SU-DHL-6 (cell line): ENCODE data around the gene SFXN2.

ENCODE experiments used
- H2AFZ ChIP-seq: fragments of 200-600 bp; sonication (generic); 2 replicates; pipeline ENCODE4 v1.6.1; 2014; ENCODE audit warnings: low read depth, mild to moderate bottlenecking, moderate library complexity, mixed read lengths, antibody characterized with exemption, low read length; ENCODE audit not compliant: severe bottlenecking
- H3F3A ChIP-seq: fragments of 200-600 bp; shearing (Covaris generic); 2 replicates; pipeline ENCODE4 v1.6.0; 2016; ENCODE audit warnings: antibody characterized with exemption, mild to moderate bottlenecking; ENCODE audit not compliant: insufficient read depth
- H3K27ac ChIP-seq: fragments of 200-600 bp; sonication (generic); 2 replicates; pipeline ENCODE4 v1.5.1; 2016; ENCODE audit warnings: low read depth, mild to moderate bottlenecking, low read length, moderate library complexity, mixed read lengths
- H3K27me3 ChIP-seq: fragments of 200-600 bp; sonication (generic), shearing (Covaris generic); 2 replicates; pipeline ENCODE4 v1.6.0; 2014; ENCODE audit warnings: mild to moderate bottlenecking, low read length
- H3K36me3 ChIP-seq: fragments of 200-600 bp; sonication (generic); 2 replicates; pipeline ENCODE4 v1.6.1; 2014; ENCODE audit warnings: mild to moderate bottlenecking, low read length, mixed read lengths
- H3K4me2 ChIP-seq: fragments of 300-600, 200-600 bp; shearing (Covaris generic), sonication (generic); 2 replicates; pipeline ENCODE4 v1.6.0; 2014; ENCODE audit warnings: low read length, low read depth, mild to moderate bottlenecking; ENCODE audit not compliant: poor library complexity, severe bottlenecking
- H3K4me3 ChIP-seq: fragments of 200-600 bp; sonication (generic); 2 replicates; pipeline ENCODE4 v1.5.1; 2014; ENCODE audit warnings: antibody characterized with exemption, low read length, mild to moderate bottlenecking, mixed read lengths; ENCODE audit not compliant: insufficient read depth, poor library complexity, severe bottlenecking
- H3K79me2 ChIP-seq: fragments of 200-600 bp; sonication (generic); 2 replicates; pipeline ENCODE4 v1.6.1; 2014; ENCODE audit warnings: mild to moderate bottlenecking, low read length, moderate library complexity; ENCODE audit not compliant: insufficient read depth
- H3K9ac ChIP-seq: fragments of 200-600 bp; sonication (generic); 2 replicates; pipeline ENCODE4 v1.7.0; 2014; ENCODE audit warnings: mild to moderate bottlenecking, low read length
- H3K9me2 ChIP-seq: fragments of 200-600 bp; sonication (generic); replicated peaks from 2 replicates; pipeline ENCODE4 v1.6.1; 2014; ENCODE audit warnings: low read length; ENCODE audit not compliant: insufficient read depth
- H3K9me3 ChIP-seq: fragments of 200-600 bp; sonication (generic); 2 replicates; pipeline ENCODE4 v1.6.1; 2014; ENCODE audit warnings: low read length, mixed read lengths; ENCODE audit not compliant: insufficient read depth
- H4K20me1 ChIP-seq: fragments of 200-600 bp; sonication (generic); 2 replicates; pipeline ENCODE4 v1.6.1; 2014; ENCODE audit warnings: low read depth, mild to moderate bottlenecking, antibody characterized with exemption, low read length, moderate library complexity, mixed read lengths
- CTCF ChIP-seq: fragments of 200-600 bp; sonication (generic); IDR thresholded peaks from one replicate; pipeline ENCODE4 v1.5.1; 2017; ENCODE audit warnings: antibody characterized with exemption, mild to moderate bottlenecking, low read length, moderate library complexity; ENCODE audit not compliant: insufficient read depth, poor library complexity, severe bottlenecking
- EZH2phosphoT487 ChIP-seq: fragments of 200-600 bp; sonication (generic), shearing (Covaris generic); conservative IDR thresholded peaks from 2 replicates; pipeline ENCODE4 v1.6.1; 2018; ENCODE audit warnings: mild to moderate bottlenecking, antibody characterized with exemption, low read length, moderate library complexity, mixed read lengths

The SFXN2 gene

GRCh38 chr10:102720337-102720736 is 5.9 kb downstream of the SFXN2 start:
- Histone ChIP-seq H3K4me2 (no peak overlapping the region), H3K9ac (no peak overlapping the region), H3K27me3 (no peaks in the 10 kb centered on the region), H4K20me1 (no peaks in the 10 kb centered on the region), H3K36me3 (no peaks in the 10 kb centered on the region; the same call in 1 of the 2 replicates), H3K9me2 (no peaks in the 10 kb centered on the region), H3K79me2 (peaks cover 64% of the 10 kb centered on the region), H2AFZ (no peak overlapping the region), H3F3A (no peaks in the 10 kb centered on the region), H3K27ac (no peak overlapping the region), H3K9me3 (no peaks in the 10 kb centered on the region), H3K4me3 (no peak overlapping the region)
- TF ChIP-seq EZH2phosphoT487: no peak
- TF ChIP-seq CTCF: no peak

DNA sequence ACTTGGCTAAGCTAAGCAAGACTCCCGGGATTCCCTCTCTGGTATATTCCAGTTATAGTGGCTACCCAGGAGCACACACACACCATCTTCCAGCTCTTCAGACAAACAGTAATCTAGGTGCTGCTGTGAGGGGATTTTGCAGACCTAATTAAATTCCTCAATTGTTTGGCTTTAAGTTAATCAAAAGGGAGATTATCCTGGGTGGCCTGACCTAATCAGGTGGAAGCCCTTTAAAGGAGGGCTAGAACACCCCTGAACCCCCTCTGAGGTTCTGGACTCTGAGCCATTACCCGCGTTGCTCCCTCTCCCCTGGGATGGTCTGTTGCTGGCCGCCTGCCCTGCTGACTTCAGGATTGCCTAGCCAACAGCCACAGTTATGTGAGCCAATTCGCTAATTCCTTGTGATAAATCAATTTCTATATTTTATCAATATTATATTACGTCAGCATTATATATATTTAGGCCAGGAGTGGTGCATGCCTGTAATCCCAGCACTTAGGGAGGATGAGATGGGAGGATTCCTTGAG is 6.4 kb downstream of the SFXN2 start:
- TF ChIP-seq EZH2phosphoT487: no peak
- no peak for TF ChIP-seq CTCF
- Histone ChIP-seq H3K79me2 (peaks cover 59% of the 10 kb centered on the region), H2AFZ (no peak overlapping the region), H3K27ac (no peak overlapping the region), H3F3A (no peaks in the 10 kb centered on the region), H3K9ac (no peak overlapping the region), H3K9me3 (no peaks in the 10 kb centered on the region), H4K20me1 (no peaks in the 10 kb centered on the region), H3K4me3 (no peak overlapping the region), H3K4me2 (no peak overlapping the region), H3K27me3 (no peaks in the 10 kb centered on the region), H3K36me3 (no peaks in the 10 kb centered on the region; the same call in 1 of the 2 replicates), H3K9me2 (no peaks in the 10 kb centered on the region)

- TF ChIP-seq EZH2phosphoT487 (no peak), CTCF (no peak)
- H3K9me3 ChIP-seq: no peaks in the 10 kb centered on the region
- no peak overlapping the region for H3K9ac ChIP-seq
- peaks cover 53% of the 10 kb centered on the region for H3K79me2 ChIP-seq
- H2AFZ ChIP-seq: no peak overlapping the region
- H3K9me2 ChIP-seq: no peaks in the 10 kb centered on the region
- H3F3A ChIP-seq: no peaks in the 10 kb centered on the region
- no peak overlapping the region for H3K4me3 ChIP-seq
- H3K4me2 ChIP-seq: no peak overlapping the region
- H3K36me3 ChIP-seq: no peaks in the 10 kb centered on the region; the same call in 1 of the 2 replicates
- H4K20me1 ChIP-seq: no peaks in the 10 kb centered on the region
- H3K27me3 ChIP-seq: no peaks in the 10 kb centered on the region
- H3K27ac ChIP-seq: no peak overlapping the region
These were observed 7.5 kb downstream of the SFXN2 start for GRCh38 chr10:102721954-102722353.
